ENCODE measurements around the gene MYL12A. TPM values are rescaled to one million over a fixed set of nuclear protein-coding genes. Genes with fewer than 3 reads are reported as not detected.
A peak's percentile ranks its signal among the peaks of the same experiment; 100 is the strongest.
"Not testable (repeated sequence)": the region's sequence is repeated elsewhere in the genome, so short reads cannot be mapped to it uniquely, and the experiment has no call there.

MYL12A gene
- total and polyA plus RNA-seq, 12 donors: 708 to 8,349 (median 3,626) TPM

GRCh38 chr18:3269241-3269913 is 21.8 kb downstream of the MYL12A start:
- Histone ChIP-seq H3K9me3 (no peaks in the 10 kb centered on the region), H3K27ac (peak overlapping the region in 2 of 10 donors; percentile 2 to 57), H3K36me3 (peaks cover 0 to 20% (median 0%) of the 10 kb centered on the region in 9 donors), H3K4me1 (peaks cover 9 to 89% (median 71%) of the 10 kb centered on the region in 9 donors), H3K4me3 (no peak overlapping the region), H3K27me3 (no peaks in the 10 kb centered on the region)
- 67 to 70% methylated on average over 4 of the region's 4 CpGs for WGBS, 2 donors
- no peak for TF ChIP-seq CTCF (IDR thresholded peaks at IDR 0.05)
- intact Hi-C loops (cut with DNase I): loop anchor here in 1 of 10 donors (5.0 kb wide), 1 partner anchor 183 kb away; the partner anchor contains the start of gene TGIF1
- ATAC-seq (peak in 1 of 8 donors; percentile 11), DNase-seq (no peak)

GRCh38 chr18:3269914-3270299 is 22.3 kb downstream of the MYL12A start:
- no peaks in the 10 kb centered on the region for H3K9me3 ChIP-seq
- H3K4me3 ChIP-seq: no peak overlapping the region
- DNase-seq (no peak), ATAC-seq (no peak)
- intact Hi-C loops (cut with DNase I): loop anchor here in 1 of 10 donors (5.0 kb wide), 1 partner anchor 182 kb away; the partner anchor contains the start of gene TGIF1
- 92 to 97% methylated on average over 1 of the region's 1 CpG for WGBS, 2 donors
- H3K36me3 ChIP-seq: peaks cover 0 to 26% (median 5%) of the 10 kb centered on the region in 9 donors
- H3K27me3 ChIP-seq: no peaks in the 10 kb centered on the region
- peak overlapping the region in 1 of 10 donors; percentile 2 for H3K27ac ChIP-seq
- peaks cover 9 to 83% (median 65%) of the 10 kb centered on the region in 9 donors for H3K4me1 ChIP-seq
- TF ChIP-seq CTCF (IDR thresholded peaks at IDR 0.05): no peak

- Histone ChIP-seq H3K36me3 (peaks cover 0 to 57% (median 23%) of the 10 kb centered on the region in 9 donors), H3K27me3 (no peaks in the 10 kb centered on the region), H3K4me1 (peaks cover 3 to 52% (median 40%) of the 10 kb centered on the region in 9 donors), H3K9me3 (no peaks in the 10 kb centered on the region), H3K4me3 (no peak overlapping the region), H3K27ac (no peak overlapping the region)
- WGBS, 2 donors: 54 to 60% methylated on average over 3 of the region's 3 CpGs
- no peak for DNase-seq
- no peak for TF ChIP-seq CTCF (IDR thresholded peaks at IDR 0.05)
- no peak for ATAC-seq
- intact Hi-C loops (cut with DNase I): no loop called here
Observed at GRCh38 chr18:3273042-3273441, 25.4 kb downstream of the MYL12A start.

GRCh38 chr18:3277643-3278213 is 30.1 kb downstream of the MYL12A start:
- peaks cover 0 to 23% (median 16%) of the 10 kb centered on the region in 9 donors for H3K4me1 ChIP-seq
- H3K9me3 ChIP-seq; ATAC-seq; H3K27ac ChIP-seq; DNase-seq; intact Hi-C loops (cut with DNase I); H3K4me3 ChIP-seq; H3K27me3 ChIP-seq: not testable (repeated sequence)
- H3K36me3 ChIP-seq: peaks cover 0 to 67% (median 32%) of the 10 kb centered on the region in 9 donors
- WGBS, 2 donors: 75 to 83% methylated on average over 7 of the region's 7 CpGs

Data from heart right ventricle (tissue), 16 donors.